GM21526 (cell line): ENCODE results near the gene CEP95.

Source experiments
- ATAC-seq: cut with Tn5 transposase; IDR thresholded peaks from one replicate; pipeline ENCODE4 v1.9.1; 2021; ENCODE audit warnings: moderate library complexity; ENCODE audit not compliant: unreplicated experiment, low FRiP score

Gene CEP95

GRCh38 chr17:64509179-64509578 is 2.4 kb downstream of the CEP95 start:
- no peak for ATAC-seq

DNA sequence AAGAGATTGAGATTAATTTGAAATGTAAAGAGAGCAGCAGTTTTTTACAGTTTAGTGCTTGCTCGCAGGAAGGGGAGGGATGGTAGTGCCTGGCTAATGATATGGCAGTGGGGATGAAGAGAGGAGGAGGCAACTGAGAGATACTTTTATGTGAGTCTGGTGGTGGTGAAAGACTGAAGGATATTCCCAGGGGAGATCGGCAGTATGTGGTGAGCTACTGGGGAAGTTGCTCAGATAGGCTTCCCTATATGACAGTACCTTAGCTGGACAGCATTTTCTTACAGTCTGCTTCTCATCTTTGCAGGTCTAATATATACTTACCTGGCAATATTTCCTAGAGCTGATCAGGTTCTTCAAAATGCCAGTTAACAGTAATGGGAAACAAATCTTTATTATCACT is 8.6 kb downstream of the CEP95 start:
- ATAC-seq = no peak

- ATAC-seq = no peak
Measured at GRCh38 chr17:64515829-64516228, 9.1 kb downstream of the CEP95 start.

DNA sequence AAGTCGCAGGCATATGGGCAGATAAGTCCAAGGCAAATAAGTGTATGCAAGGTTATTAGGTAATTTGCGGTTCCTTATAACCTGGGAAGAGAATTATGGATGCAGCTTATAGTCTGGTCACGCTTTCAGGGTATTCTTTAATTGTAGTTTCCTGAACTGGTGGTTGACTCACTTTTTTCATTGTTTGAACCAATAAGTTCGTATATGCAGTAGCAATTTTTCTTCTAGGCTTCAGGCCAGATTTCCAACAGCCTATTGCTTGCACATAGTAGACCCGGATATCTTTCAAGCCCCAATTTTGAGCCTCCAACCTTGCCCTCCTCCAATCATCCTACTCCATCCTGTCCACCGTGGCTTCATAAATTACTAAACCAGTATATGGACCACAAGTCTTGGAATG is 12.8 kb downstream of the CEP95 start:
- ATAC-seq = no peak

- ATAC-seq = no peak
Measured at GRCh38 chr17:64520359-64520758, 13.6 kb downstream of the CEP95 start.

- no peak for ATAC-seq
Measured at GRCh38 chr17:64527914-64528313, 21.1 kb downstream of the CEP95 start.

GRCh38 chr17:64529221-64529620 is 22.4 kb downstream of the CEP95 start:
- ATAC-seq = no peak

- no peak for ATAC-seq
Measured at GRCh38 chr17:64531955-64532371, 25.2 kb downstream of the CEP95 start.

GRCh38 chr17:64532409-64532808 is 25.6 kb downstream of the CEP95 start:
- ATAC-seq = no peak

DNA sequence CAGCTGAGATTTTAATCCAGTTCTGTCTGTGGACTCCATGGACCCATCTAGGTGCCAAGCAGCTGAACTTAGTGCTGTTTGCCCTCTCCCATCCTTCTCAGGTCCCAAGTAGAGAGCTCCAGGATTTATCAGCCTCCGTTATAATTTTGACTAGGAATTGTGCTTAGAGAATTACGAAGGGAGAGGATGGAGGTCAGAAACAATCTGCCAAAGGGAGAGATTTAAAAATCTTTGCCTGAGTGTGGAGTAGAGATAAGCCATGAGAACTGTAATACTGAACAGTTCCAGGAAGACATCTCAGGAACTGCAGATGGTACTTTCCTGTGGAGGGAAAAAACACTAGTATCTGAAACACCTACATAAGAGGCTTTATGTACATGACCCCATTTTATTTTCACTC is 27.0 kb downstream of the CEP95 start:
- no peak for ATAC-seq

GRCh38 chr17:64534187-64534586 is 27.4 kb downstream of the CEP95 start:
- ATAC-seq = no peak

DNA sequence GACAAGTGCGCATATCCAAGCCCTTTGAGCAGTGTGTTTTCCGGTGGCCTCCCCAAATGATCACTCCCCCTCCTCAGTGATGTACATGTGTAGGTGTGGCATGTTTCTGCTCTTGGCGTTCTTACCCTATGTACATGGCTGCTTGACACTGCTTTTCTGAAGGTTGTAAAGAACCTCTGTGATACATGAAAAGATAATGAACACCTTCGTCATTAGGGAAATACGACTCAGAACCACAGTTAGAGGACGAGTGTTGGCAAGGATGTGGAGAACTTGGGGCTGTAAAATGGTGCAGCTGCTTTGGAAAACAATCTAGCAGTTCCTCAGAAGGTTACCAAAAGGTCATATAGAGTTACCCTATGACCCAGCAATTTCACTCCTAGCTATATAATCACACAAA is 28.6 kb downstream of the CEP95 start:
- no peak for ATAC-seq

DNA sequence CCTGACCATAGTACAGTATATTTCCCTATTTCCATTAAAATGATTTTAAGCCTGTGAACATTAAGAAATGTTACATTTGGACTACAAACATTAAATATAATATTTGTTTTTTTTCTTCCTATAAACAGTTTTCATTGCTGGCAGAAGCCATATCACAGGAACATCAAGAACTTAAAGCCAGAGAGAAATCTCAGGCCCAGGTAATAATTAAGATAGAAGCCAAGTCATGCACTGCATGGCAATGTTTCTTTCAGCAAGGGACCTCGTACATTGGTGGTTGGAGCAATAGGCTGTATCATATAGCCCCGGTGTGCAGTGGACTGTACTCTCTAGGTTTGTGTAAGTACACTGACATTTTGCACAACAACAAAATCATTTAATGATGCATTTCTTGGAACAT is 30.1 kb downstream of the CEP95 start:
- ATAC-seq = no peak

- ATAC-seq = no peak
Measured at GRCh38 chr17:64537488-64537887, 30.7 kb downstream of the CEP95 start.

DNA sequence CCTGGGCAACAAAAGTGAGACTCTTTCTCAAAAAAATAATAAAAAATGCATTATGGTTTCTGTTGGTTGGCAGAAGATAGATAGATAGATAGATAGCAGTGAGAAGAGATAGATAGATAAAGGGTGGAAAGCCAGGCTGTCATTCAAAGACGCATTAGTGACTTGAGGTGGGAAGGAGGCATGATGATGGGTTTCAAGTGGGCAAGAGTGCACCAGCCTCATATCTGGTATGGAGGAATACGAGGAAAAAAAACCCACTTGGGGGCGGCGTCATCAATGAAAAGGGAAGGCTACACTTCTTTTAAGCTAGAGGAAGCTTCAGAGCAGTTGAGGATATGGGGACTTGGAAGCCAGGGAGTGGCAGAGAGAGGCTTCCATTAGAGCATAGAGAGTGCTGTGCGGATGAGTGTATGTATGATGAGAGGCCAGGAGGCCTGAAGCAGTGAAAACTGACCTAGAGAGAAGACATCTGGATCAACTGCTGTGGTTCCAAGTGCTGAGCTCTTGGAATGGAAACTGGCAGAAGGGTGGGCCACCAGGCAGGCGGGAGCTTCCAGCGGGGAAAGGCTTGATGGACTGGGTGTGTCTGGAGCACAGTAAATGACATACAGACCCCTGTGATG is 31.8 kb downstream of the CEP95 start:
- no peak for ATAC-seq

DNA sequence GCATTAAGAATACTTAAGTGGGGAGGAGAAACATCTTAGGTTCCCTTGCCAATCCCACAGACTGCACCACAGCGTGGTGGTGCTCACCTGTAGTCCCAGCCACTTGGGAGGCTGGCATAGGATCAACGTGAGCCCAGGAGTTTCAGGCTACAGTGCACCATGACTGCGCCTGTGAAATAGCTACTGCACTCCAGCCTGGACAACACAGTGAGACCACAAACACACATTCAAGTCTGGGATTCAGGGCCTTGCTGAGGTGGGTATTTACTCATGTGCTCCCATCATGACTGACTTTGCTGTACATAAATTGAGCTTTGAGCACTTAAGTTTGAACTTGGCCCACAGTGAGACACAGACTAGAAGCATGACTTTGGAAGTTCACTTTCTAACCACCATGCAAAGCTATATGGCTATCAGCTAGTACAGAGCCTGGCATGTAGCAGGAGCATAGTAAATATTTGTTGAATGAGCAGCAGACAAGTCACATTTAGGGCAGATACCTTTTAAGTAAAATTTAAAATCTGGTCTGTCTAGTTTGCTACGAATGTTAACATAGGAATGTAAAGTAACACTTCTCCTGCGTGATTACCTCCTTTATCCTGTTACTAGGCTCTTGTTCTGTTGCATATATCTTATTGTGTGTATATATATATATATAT is 33.5 kb downstream of the CEP95 start:
- no peak for ATAC-seq

- no peak for ATAC-seq
Measured at GRCh38 chr17:64544742-64545141, 38.0 kb downstream of the CEP95 start.

DNA sequence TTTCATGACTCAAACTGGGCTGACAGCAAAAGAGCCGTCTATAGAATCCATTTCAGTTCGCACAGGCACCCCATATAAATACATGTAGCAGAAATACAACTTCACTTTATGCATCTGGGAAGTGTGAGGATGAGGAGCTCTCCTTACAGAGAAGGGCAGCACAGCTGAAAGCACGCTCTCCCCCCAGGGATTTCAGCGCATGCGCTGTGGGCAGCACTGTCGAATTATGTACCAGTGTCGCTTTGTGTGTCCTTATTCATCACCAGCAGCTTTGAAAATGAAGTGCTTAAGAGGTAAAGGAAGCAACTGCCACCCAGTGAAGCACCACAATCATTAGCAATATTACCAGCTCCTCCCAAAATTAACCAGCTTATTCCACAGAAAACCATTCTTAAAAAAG is 39.9 kb downstream of the CEP95 start:
- no peak for ATAC-seq

DNA sequence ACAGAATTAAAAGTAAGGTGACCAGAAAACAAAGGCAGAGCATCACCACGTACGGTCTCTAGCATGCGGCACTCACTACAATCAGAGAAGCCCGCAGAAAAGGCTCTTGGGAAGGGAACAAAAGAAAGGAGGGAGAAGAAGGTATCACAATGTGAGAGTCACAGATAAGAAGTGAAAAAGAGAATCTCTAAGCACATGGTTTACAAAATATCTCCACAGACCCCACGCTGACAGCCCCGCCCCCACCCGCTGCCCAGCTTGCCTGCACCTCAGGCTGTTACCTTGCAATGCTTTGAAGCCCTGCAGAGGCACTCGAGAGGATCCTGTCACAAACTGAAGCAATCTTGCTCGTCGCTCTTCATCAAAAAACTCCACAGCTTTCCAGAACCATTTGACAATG is 40.5 kb downstream of the CEP95 start:
- ATAC-seq = no peak

GRCh38 chr17:64551461-64551860 is 44.7 kb downstream of the CEP95 start:
- ATAC-seq = no peak

DNA sequence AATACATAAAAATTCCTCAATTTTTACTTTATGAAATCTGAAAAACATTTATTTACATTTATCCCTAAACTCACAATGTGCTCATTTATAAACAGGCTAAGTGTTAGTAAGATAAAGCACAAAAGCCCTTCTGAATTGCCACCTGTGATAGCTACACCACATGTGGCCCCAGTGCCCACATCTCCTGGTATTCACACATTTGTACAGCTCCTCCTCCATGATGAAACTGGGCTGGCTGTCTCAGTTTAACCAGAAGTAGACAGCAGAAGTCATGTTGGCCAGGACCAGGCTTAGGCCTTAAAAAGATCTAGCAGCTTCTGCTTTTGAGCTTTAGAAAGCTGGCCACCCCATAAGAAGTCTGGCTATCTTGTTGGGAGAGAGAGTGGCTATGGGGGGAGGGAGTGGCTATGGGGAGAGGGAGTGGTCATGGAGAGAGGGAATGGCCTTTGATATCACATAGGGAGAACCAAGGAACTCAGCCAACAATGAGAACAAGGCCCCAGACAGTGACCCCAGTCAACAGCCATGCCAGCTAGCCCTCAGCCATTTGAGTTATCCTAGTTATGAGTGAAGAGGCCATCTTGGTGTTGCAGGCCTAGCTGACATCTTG is 47.4 kb downstream of the CEP95 start:
- no peak for ATAC-seq

- no peak for ATAC-seq
Measured at GRCh38 chr17:64555281-64555680, 48.5 kb downstream of the CEP95 start.
